ENCODE data around the gene ZBTB17. TPM values are rescaled to one million over a fixed set of nuclear protein-coding genes. Genes with fewer than 3 reads are reported as not detected.
A peak's percentile ranks its signal among the peaks of the same experiment; 100 is the strongest.

ZBTB17 gene
- total and polyA plus RNA-seq, 10 of the 15 experiments (the other 5 are each of a cell fraction or from before 2014, with no cell fraction given) = 0.87 to 59.4 (median 38.7) TPM

DNA sequence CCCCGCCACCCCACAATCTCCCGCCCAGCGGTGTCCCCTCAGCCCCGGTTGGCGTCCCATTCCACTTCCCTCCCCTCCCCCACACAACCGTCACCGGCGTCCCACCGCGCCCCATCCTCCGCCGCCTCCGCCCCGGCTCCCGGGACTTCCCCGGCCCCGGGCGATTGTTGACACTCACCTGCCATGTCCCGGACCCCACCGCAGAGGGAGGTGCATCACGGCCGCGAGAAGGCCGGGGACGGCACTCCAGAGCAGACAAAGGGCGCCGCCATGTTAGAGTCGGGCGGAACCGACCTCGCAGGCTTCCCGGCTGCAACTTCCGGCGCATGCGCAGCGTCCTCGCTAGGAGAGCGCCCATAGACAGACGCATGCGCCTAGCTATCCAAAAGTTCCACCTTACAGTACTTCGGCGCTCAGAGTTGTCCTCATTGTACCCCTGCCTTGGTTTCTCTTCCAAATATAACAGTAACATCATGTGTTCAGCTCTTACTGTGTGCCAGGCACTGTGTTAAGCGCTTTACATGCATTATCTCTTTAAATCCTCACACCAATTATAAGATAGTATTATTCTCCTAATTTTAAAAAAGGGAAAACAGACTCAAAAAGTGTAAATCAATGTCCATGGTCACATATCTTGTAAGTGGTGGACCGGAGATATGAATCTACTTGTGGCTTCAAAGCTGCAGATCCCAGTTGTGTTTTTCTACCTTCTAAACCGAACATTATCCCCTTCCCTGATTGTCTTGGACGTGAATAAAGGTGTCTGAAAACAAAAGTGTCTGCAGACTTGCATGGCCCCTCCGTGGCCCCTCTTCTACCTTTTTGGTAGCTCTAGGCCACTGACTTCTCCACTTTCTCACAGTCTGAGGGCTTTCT lies at the start of gene ZBTB17 (continued):
- 0 out of 2 replicates have a peak, but pooled peaks have one; percentile 36 for TF ChIP-seq TCF12 (IDR thresholded peaks at IDR 0.05; ENCODE audit: low read depth, low read length)
- TF ChIP-seq CTCF (IDR thresholded peaks at IDR 0.05 in 2 of 3, conservative IDR thresholded peaks at IDR 0.05 in 1 of 3; ENCODE audit: control insufficient read depth in 2 of 3, extremely low read depth in 1 of 3, insufficient read depth in 1 of 3, low read depth in 3 of 3, low read length in 3 of 3) = no peak
- no peak for TF ChIP-seq SMAD1 (IDR thresholded peaks at IDR 0.05; ENCODE audit: low read depth, partially characterized antibody)
- TF ChIP-seq HCFC1 (IDR thresholded peaks at IDR 0.05; ENCODE audit: low read length) = peak; percentile 89
- TF ChIP-seq, protein P1, sequence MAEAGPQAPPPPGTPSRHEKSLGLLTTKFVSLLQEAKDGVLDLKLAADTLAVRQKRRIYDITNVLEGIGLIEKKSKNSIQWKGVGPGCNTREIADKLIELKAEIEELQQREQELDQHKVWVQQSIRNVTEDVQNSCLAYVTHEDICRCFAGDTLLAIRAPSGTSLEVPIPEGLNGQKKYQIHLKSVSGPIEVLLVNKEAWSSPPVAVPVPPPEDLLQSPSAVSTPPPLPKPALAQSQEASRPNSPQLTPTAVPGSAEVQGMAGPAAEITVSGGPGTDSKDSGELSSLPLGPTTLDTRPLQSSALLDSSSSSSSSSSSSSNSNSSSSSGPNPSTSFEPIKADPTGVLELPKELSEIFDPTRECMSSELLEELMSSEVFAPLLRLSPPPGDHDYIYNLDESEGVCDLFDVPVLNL (IDR thresholded peaks at IDR 0.05; ENCODE audit: low read depth, low read length) = no peak
- TF ChIP-seq IRF4 (IDR thresholded peaks at IDR 0.05; ENCODE audit: low read depth, low read length) = 0 out of 2 replicates have a peak, but pooled peaks have one; percentile 30
- TF ChIP-seq ZBTB40 (IDR thresholded peaks at IDR 0.05; ENCODE audit: borderline replicate concordance) = peak; percentile 85; the same call in 1 of the 2 replicates
- no peak for TF ChIP-seq FOS (IDR thresholded peaks at IDR 0.05; ENCODE audit: borderline replicate concordance, extremely low read depth, insufficient read length)
- TF ChIP-seq, protein P2, sequence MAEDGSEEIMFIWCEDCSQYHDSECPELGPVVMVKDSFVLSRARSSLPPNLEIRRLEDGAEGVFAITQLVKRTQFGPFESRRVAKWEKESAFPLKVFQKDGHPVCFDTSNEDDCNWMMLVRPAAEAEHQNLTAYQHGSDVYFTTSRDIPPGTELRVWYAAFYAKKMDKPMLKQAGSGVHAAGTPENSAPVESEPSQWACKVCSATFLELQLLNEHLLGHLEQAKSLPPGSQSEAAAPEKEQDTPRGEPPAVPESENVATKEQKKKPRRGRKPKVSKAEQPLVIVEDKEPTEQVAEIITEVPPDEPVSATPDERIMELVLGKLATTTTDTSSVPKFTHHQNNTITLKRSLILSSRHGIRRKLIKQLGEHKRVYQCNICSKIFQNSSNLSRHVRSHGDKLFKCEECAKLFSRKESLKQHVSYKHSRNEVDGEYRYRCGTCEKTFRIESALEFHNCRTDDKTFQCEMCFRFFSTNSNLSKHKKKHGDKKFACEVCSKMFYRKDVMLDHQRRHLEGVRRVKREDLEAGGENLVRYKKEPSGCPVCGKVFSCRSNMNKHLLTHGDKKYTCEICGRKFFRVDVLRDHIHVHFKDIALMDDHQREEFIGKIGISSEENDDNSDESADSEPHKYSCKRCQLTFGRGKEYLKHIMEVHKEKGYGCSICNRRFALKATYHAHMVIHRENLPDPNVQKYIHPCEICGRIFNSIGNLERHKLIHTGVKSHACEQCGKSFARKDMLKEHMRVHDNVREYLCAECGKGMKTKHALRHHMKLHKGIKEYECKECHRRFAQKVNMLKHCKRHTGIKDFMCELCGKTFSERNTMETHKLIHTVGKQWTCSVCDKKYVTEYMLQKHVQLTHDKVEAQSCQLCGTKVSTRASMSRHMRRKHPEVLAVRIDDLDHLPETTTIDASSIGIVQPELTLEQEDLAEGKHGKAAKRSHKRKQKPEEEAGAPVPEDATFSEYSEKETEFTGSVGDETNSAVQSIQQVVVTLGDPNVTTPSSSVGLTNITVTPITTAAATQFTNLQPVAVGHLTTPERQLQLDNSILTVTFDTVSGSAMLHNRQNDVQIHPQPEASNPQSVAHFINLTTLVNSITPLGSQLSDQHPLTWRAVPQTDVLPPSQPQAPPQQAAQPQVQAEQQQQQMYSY (CRISPR knock-in tag; IDR thresholded peaks at IDR 0.05) = no peak
- TF ChIP-seq NBN (IDR thresholded peaks at IDR 0.05) = peak; percentile 34; the same call in 1 of the 2 replicates
- TF ChIP-seq ZBTB4 (CRISPR knock-in tag; IDR thresholded peaks at IDR 0.05) = no peak
- TF ChIP-seq NRF1 (conservative IDR thresholded peaks at IDR 0.05; ENCODE audit: low read depth, low read length) = peak; percentile 99
- TF ChIP-seq RAD51 (IDR thresholded peaks at IDR 0.05) = no peak
- no peak for TF ChIP-seq CHD4 (IDR thresholded peaks at IDR 0.05)
